Measurements from ENCODE around the gene PRC1. TPM values are rescaled to one million over a fixed set of nuclear protein-coding genes. Genes with fewer than 3 reads are reported as not detected.

PRC1 gene
- total RNA-seq, 3 donors from 2014 or later, result 4.3 to 19.8 (median 10.5) TPM

DNA sequence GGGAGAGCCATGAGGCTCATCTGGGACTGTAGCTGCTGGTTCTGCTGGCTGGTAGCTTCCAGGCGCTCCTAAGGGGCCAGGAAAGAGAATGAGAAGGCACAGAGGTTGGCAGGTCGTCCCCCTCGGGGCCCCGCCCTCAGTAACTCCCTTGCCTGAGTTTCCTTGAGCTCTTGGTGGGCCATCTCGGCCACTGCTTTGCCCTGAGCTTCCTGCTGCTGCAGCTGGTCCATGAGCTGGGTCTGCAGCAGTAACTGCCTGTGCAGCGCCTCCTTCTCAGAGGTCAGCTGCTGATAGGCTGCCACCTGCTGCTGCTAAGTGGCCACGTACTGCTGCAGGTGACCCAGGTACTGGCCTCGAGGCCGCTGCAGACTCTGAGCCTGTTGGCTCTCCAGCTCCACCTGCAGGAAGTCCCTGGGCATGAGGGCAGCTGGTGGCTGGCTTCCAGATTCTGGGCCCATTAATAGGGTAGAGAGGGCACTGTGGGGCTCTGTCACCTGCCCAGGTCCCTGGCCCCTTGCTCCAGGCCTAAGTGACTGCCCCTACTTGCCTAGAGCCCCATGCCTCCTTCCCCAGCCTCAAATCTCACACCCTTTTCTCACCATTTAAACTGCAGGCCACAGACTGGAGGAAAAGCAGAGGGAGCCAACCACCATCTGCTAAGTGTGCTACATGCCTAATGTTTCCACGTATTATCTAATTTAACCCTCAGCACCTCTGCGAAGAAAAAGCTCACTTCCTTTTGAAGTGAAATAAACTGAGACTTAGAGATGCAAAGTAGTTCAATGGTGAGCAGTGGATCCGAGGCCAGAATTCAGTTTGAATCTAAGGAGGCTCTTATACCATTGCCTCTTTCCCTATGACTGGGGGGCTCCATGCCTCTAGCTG lies 38.8 kb upstream of the PRC1 start:
- Histone ChIP-seq H3K27me3 (no peaks in the 10 kb centered on the region), H3K4me3 (no peak overlapping the region), H3K27ac (no peak overlapping the region), H3K9me3 (no peaks in the 10 kb centered on the region), H3K4me1 (no peaks in the 10 kb centered on the region), H3K36me3 (no peaks in the 10 kb centered on the region)
- peak; percentile 25 to 64 for DNase-seq (ENCODE audit: low spot score in 2 of 2)
- TF ChIP-seq, protein P1, sequence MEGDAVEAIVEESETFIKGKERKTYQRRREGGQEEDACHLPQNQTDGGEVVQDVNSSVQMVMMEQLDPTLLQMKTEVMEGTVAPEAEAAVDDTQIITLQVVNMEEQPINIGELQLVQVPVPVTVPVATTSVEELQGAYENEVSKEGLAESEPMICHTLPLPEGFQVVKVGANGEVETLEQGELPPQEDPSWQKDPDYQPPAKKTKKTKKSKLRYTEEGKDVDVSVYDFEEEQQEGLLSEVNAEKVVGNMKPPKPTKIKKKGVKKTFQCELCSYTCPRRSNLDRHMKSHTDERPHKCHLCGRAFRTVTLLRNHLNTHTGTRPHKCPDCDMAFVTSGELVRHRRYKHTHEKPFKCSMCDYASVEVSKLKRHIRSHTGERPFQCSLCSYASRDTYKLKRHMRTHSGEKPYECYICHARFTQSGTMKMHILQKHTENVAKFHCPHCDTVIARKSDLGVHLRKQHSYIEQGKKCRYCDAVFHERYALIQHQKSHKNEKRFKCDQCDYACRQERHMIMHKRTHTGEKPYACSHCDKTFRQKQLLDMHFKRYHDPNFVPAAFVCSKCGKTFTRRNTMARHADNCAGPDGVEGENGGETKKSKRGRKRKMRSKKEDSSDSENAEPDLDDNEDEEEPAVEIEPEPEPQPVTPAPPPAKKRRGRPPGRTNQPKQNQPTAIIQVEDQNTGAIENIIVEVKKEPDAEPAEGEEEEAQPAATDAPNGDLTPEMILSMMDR (IDR thresholded peaks at IDR 0.05), result peak in 2 of 3 donors; percentile 56 to 58
- TF ChIP-seq POLR2AphosphoS5 (IDR thresholded peaks at IDR 0.05) (no peak), POLR2A (IDR thresholded peaks at IDR 0.05) (no peak)
- intact Hi-C loops (cut with DNase I; ENCODE audit: low total_unique reads), result loop anchor here (10.0 kb wide), 1 partner anchor 488 kb away; no protein-coding TSS in a partner anchor

DNA sequence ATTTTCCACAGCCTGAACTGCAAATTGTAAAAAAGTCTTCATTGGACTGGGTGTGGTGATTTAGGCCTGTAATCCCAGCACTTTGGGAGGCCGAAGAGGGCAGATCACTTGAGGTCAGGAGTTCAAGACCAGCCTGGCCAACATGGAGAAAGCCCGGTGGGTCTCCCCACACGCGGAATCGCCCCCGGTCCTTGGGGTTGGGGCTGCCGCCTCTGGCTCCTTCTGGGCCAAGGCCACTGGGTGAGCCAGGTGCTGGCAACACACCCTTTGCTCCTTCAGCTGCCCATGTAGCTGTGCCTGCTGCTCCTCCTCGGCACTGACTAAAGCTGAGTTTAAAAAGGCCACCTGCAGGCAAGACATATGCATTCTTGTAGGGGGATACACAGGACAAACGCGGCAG lies 37.5 kb upstream of the PRC1 start:
- no peak overlapping the region for H3K27ac ChIP-seq
- H3K36me3 ChIP-seq, result no peaks in the 10 kb centered on the region
- DNase-seq (ENCODE audit: low spot score in 2 of 2), result no peak
- H3K4me3 ChIP-seq, result no peak overlapping the region
- no peaks in the 10 kb centered on the region for H3K4me1 ChIP-seq
- TF ChIP-seq POLR2A (IDR thresholded peaks at IDR 0.05) (no peak), POLR2AphosphoS5 (IDR thresholded peaks at IDR 0.05) (no peak)
- TF ChIP-seq, protein P1 (IDR thresholded peaks at IDR 0.05), result no peak
- intact Hi-C loops (cut with DNase I; ENCODE audit: low total_unique reads), result loop anchor here (10.0 kb wide), 1 partner anchor 487 kb away; no protein-coding TSS in a partner anchor
- no peaks in the 10 kb centered on the region for H3K27me3 ChIP-seq
- no peaks in the 10 kb centered on the region for H3K9me3 ChIP-seq

DNA sequence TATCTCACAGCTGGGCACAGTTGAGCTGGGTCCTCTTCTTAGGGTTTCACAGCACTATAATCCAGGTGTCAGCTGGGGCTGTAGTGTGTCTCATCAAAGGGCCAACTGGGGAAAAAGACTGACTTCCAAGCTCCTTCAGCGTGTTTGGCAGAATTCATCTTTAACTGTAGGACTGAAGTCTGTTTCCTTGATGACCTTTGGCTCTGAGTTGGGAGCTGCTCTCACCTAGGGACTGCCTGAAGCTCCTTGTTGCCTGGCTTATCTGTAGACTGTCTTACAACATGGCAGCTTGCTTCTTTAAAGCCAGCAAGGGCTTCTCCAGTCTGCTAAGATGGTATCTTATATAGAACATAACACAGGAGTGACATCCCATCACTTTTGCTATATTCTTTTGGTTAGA lies 33.3 kb upstream of the PRC1 start:
- no peaks in the 10 kb centered on the region for H3K4me1 ChIP-seq
- intact Hi-C loops (cut with DNase I; ENCODE audit: low total_unique reads), result no loop called here
- no peak for DNase-seq (ENCODE audit: low spot score in 2 of 2)
- TF ChIP-seq POLR2A (IDR thresholded peaks at IDR 0.05) (no peak), POLR2AphosphoS5 (IDR thresholded peaks at IDR 0.05) (no peak)
- TF ChIP-seq, protein P1 (IDR thresholded peaks at IDR 0.05), result no peak
- no peaks in the 10 kb centered on the region for H3K9me3 ChIP-seq
- H3K4me3 ChIP-seq, result no peak overlapping the region
- H3K36me3 ChIP-seq, result no peaks in the 10 kb centered on the region
- H3K27me3 ChIP-seq, result no peaks in the 10 kb centered on the region
- H3K27ac ChIP-seq, result no peak overlapping the region

DNA sequence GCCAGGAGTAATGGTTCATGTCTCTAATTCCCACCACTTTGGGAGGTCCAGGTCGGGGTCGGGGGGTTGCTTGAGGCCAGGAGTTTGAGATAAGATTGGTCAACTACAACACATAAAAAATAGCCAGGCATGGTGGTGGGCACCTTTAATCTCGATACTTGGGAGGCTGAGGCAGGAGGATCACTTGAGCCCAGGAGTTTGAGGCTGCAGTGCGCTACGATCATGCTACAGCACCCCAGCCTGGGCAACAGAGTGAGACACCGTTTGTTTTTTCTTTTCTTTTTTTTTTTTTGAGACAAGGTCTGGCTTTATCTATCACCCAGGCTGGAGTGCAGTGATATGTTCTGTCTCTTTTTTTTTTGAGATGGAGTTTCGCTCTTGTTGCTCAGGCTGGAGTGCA lies 29.4 kb upstream of the PRC1 start:
- H3K27me3 ChIP-seq, result no peaks in the 10 kb centered on the region
- H3K36me3 ChIP-seq, result no peaks in the 10 kb centered on the region
- H3K4me3 ChIP-seq, result no peak overlapping the region
- DNase-seq (ENCODE audit: low spot score in 2 of 2), result no peak
- no peaks in the 10 kb centered on the region for H3K4me1 ChIP-seq
- no peak for TF ChIP-seq POLR2A (IDR thresholded peaks at IDR 0.05)
- no peak for TF ChIP-seq POLR2AphosphoS5 (IDR thresholded peaks at IDR 0.05)
- TF ChIP-seq, protein P1 (IDR thresholded peaks at IDR 0.05), result no peak
- H3K27ac ChIP-seq, result no peak overlapping the region
- no peaks in the 10 kb centered on the region for H3K9me3 ChIP-seq
- intact Hi-C loops (cut with DNase I; ENCODE audit: low total_unique reads), result no loop called here

DNA sequence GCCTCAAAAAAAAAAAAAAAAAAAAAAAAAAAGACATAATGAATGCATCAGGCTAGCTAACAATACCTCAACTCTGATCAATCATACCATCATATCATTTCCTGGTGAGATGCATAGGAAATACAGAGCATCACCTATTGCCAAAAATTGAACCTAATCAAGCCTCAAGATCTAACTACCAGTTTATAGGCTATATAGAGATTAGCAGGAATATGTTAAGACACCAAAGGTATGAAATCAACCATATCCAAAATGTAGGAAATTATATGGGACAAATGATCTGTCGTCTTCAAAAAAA lies 28.4 kb upstream of the PRC1 start:
- TF ChIP-seq POLR2A (IDR thresholded peaks at IDR 0.05) (no peak), POLR2AphosphoS5 (IDR thresholded peaks at IDR 0.05) (no peak)
- TF ChIP-seq, protein P1 (IDR thresholded peaks at IDR 0.05), result no peak
- intact Hi-C loops (cut with DNase I; ENCODE audit: low total_unique reads), result no loop called here

More for the DNA sequence above, 28.4 kb upstream of the PRC1 start:
- no peaks in the 10 kb centered on the region for H3K27me3 ChIP-seq
- H3K9me3 ChIP-seq, result no peaks in the 10 kb centered on the region
- DNase-seq (ENCODE audit: low spot score in 2 of 2), result no peak
- H3K36me3 ChIP-seq, result no peaks in the 10 kb centered on the region
- H3K4me3 ChIP-seq, result peak overlapping the region; percentile 91 to 99 (median 94)
- no peaks in the 10 kb centered on the region for H3K4me1 ChIP-seq
- peak overlapping the region; percentile 69 to 80 for H3K27ac ChIP-seq

Data from breast epithelium (tissue), 4 donors.